HUES64 (cell line): Measurements from ENCODE around the gene GRM1.

Source experiments
- H3K27ac ChIP-seq: 2 replicates; pipeline ENCODE4 v1.7.0; 2013; ENCODE audit warnings: low read depth, low read length, inconsistent platforms
- H3K27me3 ChIP-seq: 2 replicates; pipeline ENCODE4 v1.6.1; 2013; ENCODE audit warnings: mild to moderate bottlenecking, low read length; ENCODE audit not compliant: insufficient read depth
- H3K36me3 ChIP-seq: 2 replicates; pipeline ENCODE4 v1.6.1; 2013; ENCODE audit warnings: mild to moderate bottlenecking, low read length; ENCODE audit not compliant: insufficient read depth
- H3K4me1 ChIP-seq: 2 replicates; pipeline ENCODE4 v1.6.1; 2013; ENCODE audit warnings: mild to moderate bottlenecking, low read length, moderate library complexity; ENCODE audit not compliant: insufficient read depth
- H3K4me3 ChIP-seq: 2 replicates; pipeline ENCODE4 v1.5.1; 2013; ENCODE audit warnings: mild to moderate bottlenecking, low read length, moderate library complexity
- H3K9ac ChIP-seq: 2 replicates; pipeline ENCODE4 v1.6.1; 2013; ENCODE audit warnings: mild to moderate bottlenecking, low read depth, low read length
- H3K9me3 ChIP-seq: 2 replicates; pipeline ENCODE4 v1.6.1; 2013; ENCODE audit warnings: low read depth, low read length; ENCODE audit not compliant: insufficient read depth
- WGBS: fragments of 150-250, 120-280 bp; methylation state at CpG from one replicate; pipeline ENCODE4 v1.1.7; 2013; ENCODE audit warnings: missing lambda C conversion rate; 5-methylcytosine and 5-hydroxymethylcytosine counted together

Gene GRM1

DNA sequence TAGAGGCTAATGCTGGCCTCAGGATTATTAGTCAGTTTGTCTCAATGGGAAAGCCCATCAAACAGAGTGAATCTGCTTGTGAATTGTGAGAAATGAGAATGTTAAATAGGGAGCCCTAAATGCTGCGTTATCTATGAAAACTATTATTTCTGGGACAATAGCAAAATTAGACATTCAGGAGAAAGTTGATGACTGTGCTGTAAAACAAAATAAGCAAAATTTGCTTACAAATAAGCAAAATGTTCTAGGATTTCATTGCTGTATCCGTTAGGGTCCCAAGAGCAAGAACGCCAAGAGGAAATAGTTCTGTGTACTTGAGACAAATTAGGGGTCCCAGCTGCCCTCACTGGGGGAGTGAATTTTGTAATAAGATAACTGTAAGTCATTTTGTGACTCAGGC is 455.5 kb downstream of the GRM1 start:
- no peak overlapping the region for H3K4me3 ChIP-seq
- no peaks in the 10 kb centered on the region for H3K27me3 ChIP-seq
- no peak overlapping the region for H3K27ac ChIP-seq
- H3K4me1 ChIP-seq: no peaks in the 10 kb centered on the region
- H3K36me3 ChIP-seq: no peaks in the 10 kb centered on the region
- WGBS: 95% methylated on average over 3 of the region's 3 CpGs
- H3K9ac ChIP-seq: no peak overlapping the region
- H3K9me3 ChIP-seq: no peaks in the 10 kb centered on the region
